Activated naive CD4-positive, alpha-beta T cell treated with anti-CD3 and anti-CD28 coated beads for 36 hours (primary cell): ENCODE data around the gene NTM. TPM values are rescaled to one million over a fixed set of nuclear protein-coding genes. Genes with fewer than 3 reads are reported as not detected.

Source experiments
- CTCF ChIA-PET: fragments of 350-600 bp; sonication (Branson Sonifier 250); formaldehyde crosslinking; loops from one replicate; lab custom pipeline; 2021; ENCODE audit warnings: antibody characterized with exemption; lab: Charles Lee
- DNase-seq: peaks from one replicate; pipeline ENCODE4 v3.0.0-alpha.2; 2020
- H3K27ac Mint-ChIP-seq: one replicate; pipeline ENCODE4 v1.8.0; 2021; ENCODE audit warnings: mild to moderate bottlenecking, mixed read lengths
- H3K27me3 Mint-ChIP-seq: one replicate; pipeline ENCODE4 v1.8.0; 2021; ENCODE audit warnings: low read depth, mixed read lengths
- H3K36me3 Mint-ChIP-seq: one replicate; pipeline ENCODE4 v1.8.0; 2021; ENCODE audit warnings: low read depth, mixed read lengths
- H3K4me1 Mint-ChIP-seq: one replicate; pipeline ENCODE4 v1.8.0; 2021; ENCODE audit warnings: low read depth, mixed read lengths
- H3K4me3 Mint-ChIP-seq: one replicate; pipeline ENCODE4 v1.8.0; 2021; ENCODE audit warnings: mild to moderate bottlenecking, moderate library complexity, mixed read lengths
- H3K9me3 Mint-ChIP-seq: one replicate; pipeline ENCODE4 v1.8.0; 2021; ENCODE audit warnings: mixed read lengths
- intact Hi-C: fragments of 100-400 bp; cut with micrococcal nuclease; formaldehyde crosslinking; loops from one replicate; pipeline ENCODE4 v1.15.1; 2023
- total RNA-seq, 2 experiments: library from RNA; stranded (reverse); gene quantifications; one replicate each; pipeline ENCODE4 v1.2.3, GENCODE V29; 2021

NTM gene
- total RNA-seq, 2 experiments from 2014 or later = not detected

GRCh38 chr11:131954146-131954545, 583.7 kb downstream of the NTM start:
- H3K4me1 Mint-ChIP-seq = no peaks in the 10 kb centered on the region
- intact Hi-C loops = no loop called here
- H3K27me3 Mint-ChIP-seq = peaks cover 2% of the 10 kb centered on the region
- H3K27ac Mint-ChIP-seq = no peak overlapping the region
- peaks cover 2% of the 10 kb centered on the region for H3K9me3 Mint-ChIP-seq
- no peaks in the 10 kb centered on the region for H3K36me3 Mint-ChIP-seq
- no peak overlapping the region for H3K4me3 Mint-ChIP-seq
- DNase-seq = no peak
- CTCF ChIA-PET = interaction anchor here (0.6 kb wide), 1 partner anchor 209 kb away, joined by 3 read pairs; no protein-coding TSS in a partner anchor

- Mint-ChIP-seq H3K9me3 (peaks cover 2% of the 10 kb centered on the region), H3K27ac (no peak overlapping the region), H3K36me3 (no peaks in the 10 kb centered on the region), H3K4me3 (no peak overlapping the region), H3K27me3 (peaks cover 2% of the 10 kb centered on the region), H3K4me1 (no peaks in the 10 kb centered on the region)
- intact Hi-C loops = no loop called here
- CTCF ChIA-PET = interaction anchor here (0.6 kb wide), 1 partner anchor 1736 kb away, joined by 7 read pairs; no protein-coding TSS in a partner anchor
- DNase-seq = no peak
Observed at GRCh38 chr11:131955904-131956303, 585.5 kb downstream of the NTM start.

- Mint-ChIP-seq H3K9me3 (peaks cover 2% of the 10 kb centered on the region), H3K36me3 (no peaks in the 10 kb centered on the region), H3K4me1 (no peaks in the 10 kb centered on the region), H3K27me3 (no peaks in the 10 kb centered on the region), H3K4me3 (no peak overlapping the region), H3K27ac (no peak overlapping the region)
- intact Hi-C loops = no loop called here
- CTCF ChIA-PET = no interaction called here
- no peak for DNase-seq
Observed at GRCh38 chr11:131957201-131957600, 586.8 kb downstream of the NTM start.

- Mint-ChIP-seq H3K27me3 (no peaks in the 10 kb centered on the region), H3K4me1 (no peaks in the 10 kb centered on the region), H3K4me3 (no peak overlapping the region), H3K27ac (no peak overlapping the region), H3K36me3 (no peaks in the 10 kb centered on the region), H3K9me3 (peaks cover 2% of the 10 kb centered on the region)
- no peak for DNase-seq
- intact Hi-C loops = no loop called here
- CTCF ChIA-PET = no interaction called here
Observed at GRCh38 chr11:131957875-131958274, 587.5 kb downstream of the NTM start.

- H3K4me3 Mint-ChIP-seq = no peak overlapping the region
- no peaks in the 10 kb centered on the region for H3K27me3 Mint-ChIP-seq
- DNase-seq = no peak
- H3K27ac Mint-ChIP-seq = no peak overlapping the region
- no peaks in the 10 kb centered on the region for H3K36me3 Mint-ChIP-seq
- H3K4me1 Mint-ChIP-seq = no peaks in the 10 kb centered on the region
- H3K9me3 Mint-ChIP-seq = peaks cover 2% of the 10 kb centered on the region
- intact Hi-C loops = no loop called here
- CTCF ChIA-PET = no interaction called here
Observed at GRCh38 chr11:131962818-131963217, 592.4 kb downstream of the NTM start.

GRCh38 chr11:131964698-131965483, 594.5 kb downstream of the NTM start:
- intact Hi-C loops = no loop called here
- no peaks in the 10 kb centered on the region for H3K36me3 Mint-ChIP-seq
- CTCF ChIA-PET = no interaction called here
- no peaks in the 10 kb centered on the region for H3K27me3 Mint-ChIP-seq
- H3K27ac Mint-ChIP-seq = no peak overlapping the region
- no peak overlapping the region for H3K4me3 Mint-ChIP-seq
- DNase-seq = no peak
- no peaks in the 10 kb centered on the region for H3K4me1 Mint-ChIP-seq
- H3K9me3 Mint-ChIP-seq = no peaks in the 10 kb centered on the region

GRCh38 chr11:131965504-131965903, 595.1 kb downstream of the NTM start:
- H3K27me3 Mint-ChIP-seq = no peaks in the 10 kb centered on the region
- H3K9me3 Mint-ChIP-seq = no peaks in the 10 kb centered on the region
- intact Hi-C loops = no loop called here
- CTCF ChIA-PET = no interaction called here
- H3K4me3 Mint-ChIP-seq = no peak overlapping the region
- no peaks in the 10 kb centered on the region for H3K4me1 Mint-ChIP-seq
- H3K27ac Mint-ChIP-seq = no peak overlapping the region
- no peaks in the 10 kb centered on the region for H3K36me3 Mint-ChIP-seq
- no peak for DNase-seq

- no peak overlapping the region for H3K27ac Mint-ChIP-seq
- no peaks in the 10 kb centered on the region for H3K36me3 Mint-ChIP-seq
- H3K27me3 Mint-ChIP-seq = no peaks in the 10 kb centered on the region
- CTCF ChIA-PET = no interaction called here
- H3K9me3 Mint-ChIP-seq = no peaks in the 10 kb centered on the region
- intact Hi-C loops = no loop called here
- no peaks in the 10 kb centered on the region for H3K4me1 Mint-ChIP-seq
- no peak for DNase-seq
- H3K4me3 Mint-ChIP-seq = no peak overlapping the region
Observed at GRCh38 chr11:131966667-131967066, 596.3 kb downstream of the NTM start.

GRCh38 chr11:131969261-131969660, 598.8 kb downstream of the NTM start:
- Mint-ChIP-seq H3K9me3 (peaks cover 4% of the 10 kb centered on the region), H3K27ac (no peak overlapping the region), H3K36me3 (no peaks in the 10 kb centered on the region), H3K27me3 (no peaks in the 10 kb centered on the region), H3K4me1 (no peaks in the 10 kb centered on the region), H3K4me3 (no peak overlapping the region)
- CTCF ChIA-PET = no interaction called here
- DNase-seq = no peak
- intact Hi-C loops = no loop called here

GRCh38 chr11:131973061-131973460, 602.6 kb downstream of the NTM start:
- H3K9me3 Mint-ChIP-seq = peaks cover 4% of the 10 kb centered on the region
- H3K4me1 Mint-ChIP-seq = no peaks in the 10 kb centered on the region
- intact Hi-C loops = no loop called here
- no peaks in the 10 kb centered on the region for H3K36me3 Mint-ChIP-seq
- H3K4me3 Mint-ChIP-seq = no peak overlapping the region
- no peak for DNase-seq
- CTCF ChIA-PET = no interaction called here
- H3K27ac Mint-ChIP-seq = no peak overlapping the region
- H3K27me3 Mint-ChIP-seq = peaks cover 3% of the 10 kb centered on the region

GRCh38 chr11:131975619-131976018, 605.2 kb downstream of the NTM start:
- CTCF ChIA-PET = no interaction called here

GRCh38 chr11:131976021-131976420, 605.6 kb downstream of the NTM start:
- CTCF ChIA-PET = no interaction called here
- Mint-ChIP-seq H3K36me3 (no peaks in the 10 kb centered on the region), H3K27me3 (peaks cover 5% of the 10 kb centered on the region), H3K4me1 (no peaks in the 10 kb centered on the region), H3K4me3 (no peak overlapping the region), H3K9me3 (peaks cover 4% of the 10 kb centered on the region), H3K27ac (no peak overlapping the region)
- DNase-seq = no peak
- intact Hi-C loops = no loop called here

More at GRCh38 chr11:131975619-131976018, 605.2 kb downstream of the NTM start:
- Mint-ChIP-seq H3K27ac (no peak overlapping the region), H3K27me3 (peaks cover 5% of the 10 kb centered on the region), H3K4me3 (no peak overlapping the region), H3K4me1 (no peaks in the 10 kb centered on the region), H3K36me3 (no peaks in the 10 kb centered on the region), H3K9me3 (peaks cover 4% of the 10 kb centered on the region)
- intact Hi-C loops = no loop called here
- DNase-seq = no peak

GRCh38 chr11:131977231-131977630, 606.8 kb downstream of the NTM start:
- no peak overlapping the region for H3K4me3 Mint-ChIP-seq
- H3K36me3 Mint-ChIP-seq = no peaks in the 10 kb centered on the region
- peaks cover 4% of the 10 kb centered on the region for H3K9me3 Mint-ChIP-seq
- intact Hi-C loops = no loop called here
- CTCF ChIA-PET = no interaction called here
- H3K4me1 Mint-ChIP-seq = no peaks in the 10 kb centered on the region
- no peak overlapping the region for H3K27ac Mint-ChIP-seq
- DNase-seq = no peak
- peaks cover 5% of the 10 kb centered on the region for H3K27me3 Mint-ChIP-seq
